GM19328 (cell line): Measurements from ENCODE around the gene GCAT.

Source experiments
- ATAC-seq: cut with Tn5 transposase; IDR thresholded peaks from one replicate; pipeline ENCODE4 v1.9.1; 2021; ENCODE audit warnings: mild to moderate bottlenecking, moderate library complexity; ENCODE audit not compliant: unreplicated experiment

The GCAT gene

GRCh38 chr22:37842015-37842793, 34.5 kb downstream of the GCAT start:
- no peak for ATAC-seq

- ATAC-seq = peak; percentile 38
Measured at GRCh38 chr22:37843741-37844089, 36.0 kb downstream of the GCAT start.

GRCh38 chr22:37844904-37845329, 37.2 kb downstream of the GCAT start:
- ATAC-seq = no peak

GRCh38 chr22:37846433-37846832, 38.7 kb downstream of the GCAT start:
- ATAC-seq = no peak

GRCh38 chr22:37848587-37849088, 40.9 kb downstream of the GCAT start:
- ATAC-seq = no peak

- peak; percentile 56 for ATAC-seq
Measured at GRCh38 chr22:37849089-37849751, 41.5 kb downstream of the GCAT start, which contains the start of gene EIF3L. EIF3L (plus strand) TSS chr22:37849419; CDS start chr22:37849450, 31 bp downstream.

- no peak for ATAC-seq
Measured at GRCh38 chr22:37850801-37851200, 43.1 kb downstream of the GCAT start.

GRCh38 chr22:37852418-37852817, 44.7 kb downstream of the GCAT start:
- no peak for ATAC-seq

GRCh38 chr22:37854946-37855345, 47.2 kb downstream of the GCAT start:
- ATAC-seq = no peak

- no peak for ATAC-seq
Measured at GRCh38 chr22:37855462-37855861, 47.7 kb downstream of the GCAT start.

GRCh38 chr22:37860796-37861421, 53.2 kb downstream of the GCAT start:
- no peak for ATAC-seq

- ATAC-seq = no peak
Measured at GRCh38 chr22:37862570-37863325, 55.0 kb downstream of the GCAT start.

- ATAC-seq = no peak
Measured at GRCh38 chr22:37865510-37865909, 57.8 kb downstream of the GCAT start.
